Muscle layer of duodenum (tissue), 2 donors: ENCODE measurements around the gene RNF125.
A peak's percentile ranks its signal among the peaks of the same experiment; 100 is the strongest.

Experiments used
- H3K27ac ChIP-seq: one replicate; pipeline ENCODE4 v1.7.0; 2013; ENCODE audit warnings: mild to moderate bottlenecking, low read length
- H3K27me3 ChIP-seq: one replicate; pipeline ENCODE4 v1.7.0; 2013; ENCODE audit warnings: low read depth, mild to moderate bottlenecking, control low read depth, low read length
- H3K36me3 ChIP-seq, 2 donors: one replicate each; pipeline ENCODE4 v1.7.0; 2013; ENCODE audit warnings: low read length in 2 of 2, control low read depth in 1 of 2, mild to moderate bottlenecking in 1 of 2; ENCODE audit not compliant: insufficient read depth in 2 of 2, control insufficient read depth in 1 of 2
- H3K4me1 ChIP-seq, 2 donors: one replicate each; pipeline ENCODE4 v1.7.0; 2013; ENCODE audit warnings: low read length in 2 of 2, mild to moderate bottlenecking in 2 of 2, control low read depth in 1 of 2, moderate library complexity in 1 of 2; ENCODE audit not compliant: insufficient read depth in 2 of 2, control insufficient read depth in 1 of 2
- H3K4me3 ChIP-seq, 2 donors: one replicate each; pipeline ENCODE4 v1.7.0; 2013; ENCODE audit warnings: low read length in 2 of 2, low read depth in 1 of 2, mild to moderate bottlenecking in 1 of 2
- H3K9me3 ChIP-seq, 2 donors: one replicate each; pipeline ENCODE4 v1.7.0; 2013; ENCODE audit warnings: low read length in 2 of 2, control low read depth in 1 of 2, mild to moderate bottlenecking in 1 of 2; ENCODE audit not compliant: control insufficient read depth in 1 of 2
- donor health status: healthy.

Gene RNF125

DNA sequence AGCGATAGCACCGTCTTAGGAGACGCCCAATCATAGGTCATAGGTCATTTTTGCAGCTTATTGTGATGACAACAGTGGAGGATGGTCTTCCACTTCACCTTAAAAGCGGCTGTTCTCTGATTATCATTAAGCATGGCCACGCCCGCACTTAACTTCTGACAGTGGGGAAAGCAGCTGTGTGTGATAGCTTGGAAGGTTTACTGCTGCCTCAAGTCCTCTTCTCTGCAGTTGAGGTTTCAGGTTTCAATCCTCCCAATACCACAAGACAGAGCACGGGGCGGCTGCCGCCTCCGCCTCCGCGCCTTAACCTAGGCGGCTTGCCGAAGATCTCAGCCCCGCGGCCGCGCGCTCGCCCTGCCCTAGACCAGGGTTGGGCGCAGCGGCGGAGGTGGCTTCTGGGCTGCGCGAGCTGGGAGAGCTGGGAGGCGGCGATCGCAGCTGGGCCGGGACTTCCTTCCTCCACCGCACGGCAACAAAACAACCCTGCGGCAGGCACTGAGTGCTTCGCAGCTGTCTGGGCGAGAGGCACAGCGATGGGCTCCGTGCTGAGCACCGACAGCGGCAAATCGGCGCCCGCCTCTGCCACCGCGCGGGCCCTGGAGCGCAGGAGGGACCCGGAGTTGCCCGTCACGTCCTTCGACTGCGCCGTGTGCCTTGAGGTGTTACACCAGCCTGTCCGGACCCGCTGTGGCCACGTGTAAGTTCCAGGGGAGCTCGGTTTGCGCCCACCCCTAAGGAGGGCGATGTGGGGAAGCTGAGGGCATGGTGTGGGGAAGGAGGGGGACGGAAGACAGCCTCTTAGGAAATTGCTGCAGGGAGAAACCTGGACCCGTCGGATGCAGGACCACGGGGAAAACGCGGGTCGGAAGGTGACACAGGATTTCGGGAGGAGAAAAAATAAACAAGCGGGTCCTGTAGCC is at the start of gene RNF125:
TSS of gene RNF125 (plus strand) at position 495 of the 920 bp plus-strand sequence. CDS start at position 534, 39 bp downstream.
- Histone ChIP-seq H3K27ac (peak within 1 kb of the TSS; percentile 32), H3K4me1 (peaks cover 0 to 12% of the 10 kb centered on the region in 2 donors), H3K4me3 (peak within 1 kb of the TSS; percentile 71 to 90), H3K36me3 (no peaks in the 10 kb centered on the region), H3K9me3 (no peaks in the 10 kb centered on the region), H3K27me3 (no peaks in the 10 kb centered on the region)

- H3K4me1 ChIP-seq = no peaks in the 10 kb centered on the region
- no peak overlapping the region for H3K4me3 ChIP-seq
- peaks cover 0 to 16% of the 10 kb centered on the region in 2 donors for H3K9me3 ChIP-seq
- H3K36me3 ChIP-seq = no peaks in the 10 kb centered on the region
- no peaks in the 10 kb centered on the region for H3K27me3 ChIP-seq
- H3K27ac ChIP-seq = no peak overlapping the region
Measured at GRCh38 chr18:31970617-31971016, 48.0 kb upstream of the RNF125 start.

DNA sequence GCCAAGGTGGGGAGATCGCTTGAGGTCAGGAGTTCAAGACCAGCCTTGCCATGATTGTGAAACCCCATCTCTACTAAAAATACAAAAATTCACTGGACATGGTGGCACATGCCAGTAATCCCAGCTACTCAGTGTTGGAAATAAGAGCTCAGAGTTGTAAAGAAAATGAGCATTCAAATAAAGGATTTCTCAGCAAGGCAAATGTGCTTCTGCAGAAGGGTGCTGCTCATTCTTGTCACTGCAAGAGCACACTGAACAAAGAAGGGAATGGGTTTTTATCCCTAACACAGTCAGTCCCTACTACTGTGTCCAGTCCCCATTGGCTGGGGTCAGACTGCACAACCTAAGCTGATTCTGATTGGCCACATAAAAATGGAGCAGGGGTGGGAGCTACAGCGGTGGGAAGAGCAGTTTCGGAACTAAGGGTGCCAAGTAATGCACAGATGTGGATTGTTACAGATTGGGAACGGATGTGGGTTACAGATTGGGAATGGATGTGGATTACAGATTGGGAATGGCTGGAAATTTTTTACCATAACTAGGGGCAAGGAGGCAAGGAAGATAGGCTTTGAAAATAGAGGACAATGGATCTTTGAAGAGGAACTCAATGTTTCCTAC is 44.6 kb upstream of the RNF125 start:
- Histone ChIP-seq H3K9me3 (peaks cover 0 to 29% of the 10 kb centered on the region in 2 donors), H3K4me3 (no peak overlapping the region), H3K4me1 (no peaks in the 10 kb centered on the region)

DNA sequence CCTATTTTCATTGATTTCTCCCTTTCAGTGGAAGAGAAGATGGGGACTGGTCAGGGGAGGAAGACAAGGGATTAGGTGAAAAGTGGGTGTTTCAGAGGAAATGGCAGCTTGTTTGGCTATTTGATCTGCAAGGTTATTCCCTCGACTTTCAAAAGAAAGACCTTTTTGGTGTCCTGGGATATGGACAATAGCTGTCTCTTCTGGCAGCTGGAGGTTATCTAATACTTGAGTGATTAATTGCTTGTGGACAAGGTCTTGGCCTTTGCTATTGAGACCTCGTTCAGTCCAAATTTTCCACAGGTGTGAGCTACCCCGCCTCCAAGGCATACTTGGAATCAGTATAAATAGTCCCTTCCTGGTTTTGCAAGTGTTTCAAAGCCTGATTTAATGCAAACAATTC is 42.4 kb upstream of the RNF125 start:
- no peaks in the 10 kb centered on the region for H3K4me1 ChIP-seq
- H3K27ac ChIP-seq = no peak overlapping the region
- H3K27me3 ChIP-seq = no peaks in the 10 kb centered on the region
- no peak overlapping the region for H3K4me3 ChIP-seq
- peaks cover 0 to 29% of the 10 kb centered on the region in 2 donors for H3K9me3 ChIP-seq
- H3K36me3 ChIP-seq = no peaks in the 10 kb centered on the region

More for the DNA sequence above, 44.6 kb upstream of the RNF125 start:
- Histone ChIP-seq H3K27ac (no peak overlapping the region), H3K27me3 (no peaks in the 10 kb centered on the region), H3K36me3 (no peaks in the 10 kb centered on the region)

DNA sequence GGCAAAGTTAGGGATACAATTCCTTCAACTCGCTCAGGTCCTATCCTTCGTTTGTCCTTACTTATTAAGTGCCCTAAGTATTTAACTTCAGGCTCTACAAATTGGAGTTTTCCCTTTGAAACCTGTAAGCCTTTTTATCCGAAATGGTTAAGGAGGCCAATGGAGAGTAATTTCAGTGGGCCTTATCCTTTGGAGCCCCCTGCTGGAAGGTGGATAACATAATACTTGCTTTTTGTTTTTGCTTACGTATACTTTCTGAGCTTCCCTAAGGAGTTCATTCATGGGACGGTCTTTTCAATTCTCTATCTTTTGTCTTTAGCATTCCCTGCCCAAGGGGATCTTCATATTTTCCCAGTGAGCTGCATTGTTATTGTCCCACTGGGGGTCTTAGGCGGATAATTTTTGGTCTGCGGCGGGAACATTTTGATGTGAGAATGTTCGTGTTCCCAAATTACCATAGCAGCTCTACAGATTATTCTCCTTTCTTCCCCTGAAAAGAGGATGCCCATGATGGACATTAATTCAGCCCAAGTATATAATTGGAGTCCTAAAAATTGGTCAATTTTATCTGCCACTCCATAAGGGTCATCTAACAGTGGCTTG is 41.3 kb upstream of the RNF125 start:
- H3K4me1 ChIP-seq = no peaks in the 10 kb centered on the region
- H3K27ac ChIP-seq = no peak overlapping the region
- H3K9me3 ChIP-seq = peaks cover 0 to 29% of the 10 kb centered on the region in 2 donors
- H3K27me3 ChIP-seq = no peaks in the 10 kb centered on the region
- no peaks in the 10 kb centered on the region for H3K36me3 ChIP-seq
- H3K4me3 ChIP-seq = no peak overlapping the region

GRCh38 chr18:31978616-31979015 is 40.0 kb upstream of the RNF125 start:
- H3K4me3 ChIP-seq = no peak overlapping the region
- no peaks in the 10 kb centered on the region for H3K36me3 ChIP-seq
- no peaks in the 10 kb centered on the region for H3K27me3 ChIP-seq
- no peaks in the 10 kb centered on the region for H3K4me1 ChIP-seq
- H3K9me3 ChIP-seq = peaks cover 0 to 25% of the 10 kb centered on the region in 2 donors
- no peak overlapping the region for H3K27ac ChIP-seq

GRCh38 chr18:31979714-31980113 is 38.9 kb upstream of the RNF125 start:
- H3K9me3 ChIP-seq = peaks cover 0 to 14% of the 10 kb centered on the region in 2 donors
- H3K27me3 ChIP-seq = no peaks in the 10 kb centered on the region
- no peaks in the 10 kb centered on the region for H3K36me3 ChIP-seq
- no peak overlapping the region for H3K27ac ChIP-seq
- no peaks in the 10 kb centered on the region for H3K4me1 ChIP-seq
- H3K4me3 ChIP-seq = no peak overlapping the region

- Histone ChIP-seq H3K9me3 (peaks cover 0 to 13% of the 10 kb centered on the region in 2 donors), H3K27ac (no peak overlapping the region), H3K27me3 (no peaks in the 10 kb centered on the region), H3K36me3 (no peaks in the 10 kb centered on the region), H3K4me1 (no peaks in the 10 kb centered on the region), H3K4me3 (no peak overlapping the region)
Measured at GRCh38 chr18:31980863-31981262, 37.8 kb upstream of the RNF125 start.

GRCh38 chr18:31983020-31983419 is 35.6 kb upstream of the RNF125 start:
- Histone ChIP-seq H3K4me1 (no peaks in the 10 kb centered on the region), H3K27ac (peak overlapping the region; percentile 45), H3K4me3 (no peak overlapping the region), H3K9me3 (peaks cover 0 to 10% of the 10 kb centered on the region in 2 donors), H3K27me3 (no peaks in the 10 kb centered on the region), H3K36me3 (no peaks in the 10 kb centered on the region)

DNA sequence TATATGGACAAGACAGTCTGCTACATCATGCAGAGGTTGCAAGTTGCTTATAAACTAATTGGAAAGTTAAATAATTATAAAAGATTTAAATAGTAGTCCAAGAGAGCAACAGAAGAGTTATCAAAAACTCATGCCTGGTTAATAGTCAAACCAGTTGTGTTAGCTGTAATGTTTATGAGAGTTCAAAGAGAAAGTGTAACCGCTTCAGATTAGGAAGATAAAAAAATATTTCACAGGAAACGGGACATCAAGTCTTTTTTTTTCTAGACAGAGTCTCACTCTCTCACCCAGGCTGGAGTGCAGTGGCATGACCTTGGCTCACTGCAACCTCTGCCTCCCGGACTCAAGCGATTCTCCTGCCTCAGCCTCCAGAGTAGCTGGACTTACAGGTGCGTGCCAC is 34.6 kb upstream of the RNF125 start:
- Histone ChIP-seq H3K36me3 (no peaks in the 10 kb centered on the region), H3K27me3 (no peaks in the 10 kb centered on the region), H3K27ac (peak overlapping the region; percentile 45), H3K9me3 (no peaks in the 10 kb centered on the region), H3K4me3 (no peak overlapping the region), H3K4me1 (no peaks in the 10 kb centered on the region)

DNA sequence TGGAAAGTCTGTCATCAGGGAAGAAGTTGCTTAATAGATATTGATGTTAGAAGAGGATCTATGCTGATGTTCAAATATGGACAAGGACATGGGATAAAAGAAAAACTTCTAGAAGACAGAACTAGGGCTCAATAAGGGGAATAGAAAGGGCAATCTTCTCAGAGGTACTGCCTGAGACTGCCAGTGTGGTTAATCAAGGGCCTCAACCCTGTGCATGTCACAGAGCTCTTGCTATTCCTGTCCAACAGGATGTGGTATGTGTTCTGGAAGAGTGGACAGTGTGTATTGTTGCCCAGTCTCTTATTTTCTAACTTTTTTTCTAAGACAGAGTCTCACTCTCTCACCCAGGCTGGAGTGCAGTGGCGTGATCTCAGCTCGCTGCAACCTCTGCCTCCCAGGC is 27.8 kb upstream of the RNF125 start:
- H3K4me1 ChIP-seq = no peaks in the 10 kb centered on the region
- no peaks in the 10 kb centered on the region for H3K36me3 ChIP-seq
- H3K9me3 ChIP-seq = no peaks in the 10 kb centered on the region
- no peaks in the 10 kb centered on the region for H3K27me3 ChIP-seq
- no peak overlapping the region for H3K4me3 ChIP-seq
- H3K27ac ChIP-seq = no peak overlapping the region
